SK-N-SH (cell line): ENCODE results near the gene TSC2. TPM values are rescaled to one million over a fixed set of nuclear protein-coding genes. Genes with fewer than 3 reads are reported as not detected.

Source experiments
- CTCF ChIA-PET: fragments of 300-600, 350-600 bp; formaldehyde crosslinking; extraction: SDS; loops from one replicate; lab custom pipeline; 2021; lab: Yijun Ruan, JAX
- POLR2A ChIA-PET: fragments of 350-600 bp; sonication (Branson Sonifier 250); formaldehyde crosslinking; extraction: SDS; loops from one replicate; lab custom pipeline; 2020; ENCODE audit warnings: antibody characterized with exemption, inconsistent platforms; lab: Yijun Ruan, JAX
- DNase-seq: peaks from one replicate; pipeline ENCODE4 v3.0.0; 2012
- H2AFZ ChIP-seq: fragments of 200-600 bp; sonication (generic); 2 replicates; pipeline ENCODE4 v1.8.1; 2016; ENCODE audit warnings: antibody characterized with exemption, mild to moderate bottlenecking, low read depth
- H3F3A ChIP-seq: fragments of 200-600 bp; sonication (generic); replicated peaks from 2 replicates; pipeline ENCODE3; 2016; ENCODE audit warnings: antibody characterized with exemption, mild to moderate bottlenecking; ENCODE audit not compliant: insufficient read depth
- H3K27ac ChIP-seq, 2 experiments: fragments of 200-500 bp in 1 of 2; fragments of 200-600 bp in 1 of 2; sonication (Bioruptor generic) in 1 of 2; sonication (generic), shearing (Covaris generic) in 1 of 2; 2 replicates each; pipeline versions ENCODE4 v1.5.1 to v1.6.1; 2014 to 2016; ENCODE audit warnings: low read depth in 2 of 2, inconsistent platforms in 1 of 2, low read length in 1 of 2, mild to moderate bottlenecking in 1 of 2, mixed read lengths in 1 of 2
- H3K27me3 ChIP-seq: fragments of 200-600 bp; sonication (generic), shearing (Covaris generic); 2 replicates; pipeline ENCODE4 v1.6.1; 2016; ENCODE audit warnings: mixed run types; ENCODE audit not compliant: insufficient read depth
- H3K36me3 ChIP-seq, 2 experiments: fragments of 200-500 bp in 1 of 2; fragments of 200-600 bp in 1 of 2; sonication (Bioruptor generic) in 1 of 2; sonication (generic) in 1 of 2; replicated peaks in 1 of 2; 2 replicates each; pipeline versions ENCODE3 to v1.5.1; 2014 to 2016; ENCODE audit warnings: low read length in 1 of 2, mild to moderate bottlenecking in 1 of 2; ENCODE audit not compliant: insufficient read depth in 2 of 2, control insufficient read depth in 1 of 2
- H3K4me1 ChIP-seq, 2 experiments: fragments of 200-500 bp in 1 of 2; fragments of 200-600 bp in 1 of 2; sonication (Bioruptor generic) in 1 of 2; sonication (generic), shearing (Covaris generic) in 1 of 2; 2 replicates each; pipeline versions ENCODE4 v1.5.1 to v1.6.1; 2014 to 2016; ENCODE audit warnings: low read depth in 1 of 2, low read length in 1 of 2, mixed run types in 1 of 2; ENCODE audit not compliant: insufficient read depth in 2 of 2, control insufficient read depth in 1 of 2
- H3K4me2 ChIP-seq: fragments of 200-600 bp; sonication (generic), shearing (Covaris generic); 2 replicates; pipeline ENCODE4 v1.6.1; 2017; ENCODE audit warnings: mixed run types
- H3K4me3 ChIP-seq, 2 experiments: fragments of 200-500 bp in 1 of 2; fragments of 200-600 bp in 1 of 2; sonication (Bioruptor generic) in 1 of 2; sonication (generic), shearing (Covaris generic) in 1 of 2; 2 replicates each; pipeline versions ENCODE4 v1.5.1 to v1.8.1; 2014 to 2016; ENCODE audit warnings: low read depth in 2 of 2, inconsistent platforms in 1 of 2, low read length in 1 of 2, mild to moderate bottlenecking in 1 of 2, mixed read lengths in 1 of 2, moderate library complexity in 1 of 2
- H3K79me2 ChIP-seq: fragments of 200-600 bp; sonication (generic); 2 replicates; pipeline ENCODE4 v1.8.1; 2017; ENCODE audit warnings: mild to moderate bottlenecking; ENCODE audit not compliant: insufficient read depth
- H3K9ac ChIP-seq: fragments of 200-600 bp; sonication (generic); 2 replicates; pipeline ENCODE4 v1.6.1; 2017; ENCODE audit warnings: mixed run types
- H3K9me2 ChIP-seq: fragments of 200-600 bp; sonication (generic); 2 replicates; pipeline ENCODE4 v1.6.1; 2017; ENCODE audit warnings: mixed run types
- H3K9me3 ChIP-seq: fragments of 200-600 bp; sonication (generic); 2 replicates; pipeline ENCODE4 v1.6.1; 2017; ENCODE audit warnings: mixed run types, mild to moderate bottlenecking, moderate library complexity
- H4K20me1 ChIP-seq: fragments of 200-600 bp; sonication (generic); 2 replicates; pipeline ENCODE4 v1.6.1; 2017; ENCODE audit warnings: mild to moderate bottlenecking, mixed run types; ENCODE audit not compliant: insufficient read depth
- EZH2phosphoT487 ChIP-seq: fragments of 200-600 bp; sonication (generic); IDR thresholded peaks from 2 replicates; pipeline ENCODE4 v1.6.1; 2017; ENCODE audit warnings: low read depth, mixed run types, mild to moderate bottlenecking, antibody characterized with exemption, moderate library complexity, borderline replicate concordance
- MAX ChIP-seq: IDR thresholded peaks from 2 replicates; pipeline ENCODE4 v1.4.0; 2012; ENCODE audit warnings: low read depth
- MEF2A ChIP-seq: IDR thresholded peaks from 2 replicates; pipeline ENCODE4 v1.4.0; 2012; ENCODE audit warnings: low read depth, borderline replicate concordance
- NFIC ChIP-seq: IDR thresholded peaks from 2 replicates; pipeline ENCODE4 v1.4.0; 2012; ENCODE audit warnings: borderline replicate concordance
- REST ChIP-seq: IDR thresholded peaks from 2 replicates; pipeline ENCODE4 v1.6.1; 2012; ENCODE audit warnings: mild to moderate bottlenecking, low read depth, low read length, moderate library complexity
- TAF1 ChIP-seq: IDR thresholded peaks from 2 replicates; pipeline ENCODE4 v1.6.1; 2012; ENCODE audit warnings: low read depth, mild to moderate bottlenecking, low read length, moderate library complexity, borderline replicate concordance
- USF1 ChIP-seq: IDR thresholded peaks from 2 replicates; pipeline ENCODE4 v1.4.0; 2012; ENCODE audit warnings: low read depth, borderline replicate concordance
- ZBTB33 ChIP-seq: IDR thresholded peaks from 2 replicates; pipeline ENCODE4 v1.4.0; 2012; ENCODE audit warnings: low read depth, borderline replicate concordance
- WGBS: methylation state at CpG from one replicate; pipeline ENCODE4 v1.1.6; 2017; ENCODE audit warnings: low lambda C conversion rate; 5-methylcytosine and 5-hydroxymethylcytosine counted together
- polyA plus RNA-seq, 3 experiments: library from polyadenylated mRNA; depleted of rRNA; stranded (reverse); fragments of >200 nt; gene quantifications; 2 replicates each; pipeline ENCODE4 v1.2.3, GENCODE V29; 2012

TSC2 gene
- polyA plus RNA-seq, 1 of the 3 experiments (the other 2 are of a cell fraction), result 96.1 TPM

GRCh38 chr16:2081201-2082084, 33.7 kb downstream of the TSC2 start:
- Histone ChIP-seq H3K27ac (no peak overlapping the region), H3K36me3 (peaks cover 0 to 90% of the 10 kb centered on the region in 2 experiments)
- CTCF ChIA-PET, result no interaction called here

GRCh38 chr16:2082171-2082982, 34.6 kb downstream of the TSC2 start:
- no peaks in the 10 kb centered on the region for H3K27me3 ChIP-seq
- no peaks in the 10 kb centered on the region for H4K20me1 ChIP-seq
- no peaks in the 10 kb centered on the region for H3K9me2 ChIP-seq
- H3F3A ChIP-seq, result peaks cover 4% of the 10 kb centered on the region
- no peaks in the 10 kb centered on the region for H3K4me1 ChIP-seq
- no peak overlapping the region for H3K4me3 ChIP-seq
- 92% methylated on average over 13 of the region's 32 CpGs for WGBS
- TF ChIP-seq MAX, result no peak
- no peak for TF ChIP-seq ZBTB33
- TF ChIP-seq EZH2phosphoT487, result no peak
- TF ChIP-seq MEF2A, result no peak
- no peak for TF ChIP-seq REST
- no peak for TF ChIP-seq TAF1
- TF ChIP-seq NFIC, result no peak
- TF ChIP-seq, all 33 proteins: peak for 0
- H2AFZ ChIP-seq, result no peak overlapping the region
- no peak overlapping the region for H3K27ac ChIP-seq
- H3K9ac ChIP-seq, result no peak overlapping the region
- CTCF ChIA-PET, result no interaction called here
- H3K4me2 ChIP-seq, result no peak overlapping the region
- POLR2A ChIA-PET, result no interaction called here
- H3K36me3 ChIP-seq, result peaks cover 0 to 88% of the 10 kb centered on the region in 2 experiments
- no peak for DNase-seq
- no peaks in the 10 kb centered on the region for H3K79me2 ChIP-seq
- no peaks in the 10 kb centered on the region for H3K9me3 ChIP-seq

More at GRCh38 chr16:2081201-2082084, 33.7 kb downstream of the TSC2 start:
- Histone ChIP-seq H3K4me1 (no peaks in the 10 kb centered on the region), H3K9ac (no peak overlapping the region), H3F3A (peaks cover 4% of the 10 kb centered on the region), H2AFZ (no peak overlapping the region), H4K20me1 (no peaks in the 10 kb centered on the region), H3K79me2 (no peaks in the 10 kb centered on the region), H3K4me2 (no peak overlapping the region), H3K9me2 (no peaks in the 10 kb centered on the region), H3K27me3 (no peaks in the 10 kb centered on the region), H3K4me3 (no peak overlapping the region), H3K9me3 (no peaks in the 10 kb centered on the region)
- WGBS, result 100% methylated on average over 6 of the region's 35 CpGs
- TF ChIP-seq USF1, result no peak
- no peak for DNase-seq
- POLR2A ChIA-PET, result no interaction called here
